Measurements from ENCODE around the gene CTDSP1. TPM values are rescaled to one million over a fixed set of nuclear protein-coding genes. Genes with fewer than 3 reads are reported as not detected.
A peak's percentile ranks its signal among the peaks of the same experiment; 100 is the strongest.

CTDSP1 gene
- total RNA-seq, 2 experiments from 2014 or later, result 149 to 152 TPM

- CTCF ChIA-PET, result interaction anchor here (1.1 to 4.5 kb wide), 5 partner anchors 10 to 162 kb away, joined by 4 to 35 read pairs (median 5); partner anchors contain the start of gene USP37
- H3K4me1 Mint-ChIP-seq, result peaks cover 60% of the 10 kb centered on the region
- peaks cover 17% of the 10 kb centered on the region for H3K36me3 Mint-ChIP-seq
- DNase-seq, result peak; percentile 71
- ATAC-seq, result peak; percentile 45
- H3K27me3 Mint-ChIP-seq, result no peaks in the 10 kb centered on the region
- H3K4me3 Mint-ChIP-seq, result peak overlapping the region; percentile 65
- peak overlapping the region; percentile 88 for H3K27ac Mint-ChIP-seq
- H3K9me3 Mint-ChIP-seq (ENCODE audit: low read depth), result no peaks in the 10 kb centered on the region
These were observed 6.1 kb downstream of the CTDSP1 start for GRCh38 chr2:218405746-218406208.

GRCh38 chr2:218406209-218406948 is 6.7 kb downstream of the CTDSP1 start:
- CTCF ChIA-PET, result interaction anchor here (1.0 to 4.5 kb wide), 12 partner anchors 11 to 253 kb away, joined by 3 to 35 read pairs (median 4); partner anchors contain the start of genes BCS1L, CATIP, USP37 and ZNF142

GRCh38 chr2:218406949-218407618 is 7.4 kb downstream of the CTDSP1 start:
- Mint-ChIP-seq H3K36me3 (peaks cover 14% of the 10 kb centered on the region), H3K27ac (peak overlapping the region; percentile 89), H3K9me3 (ENCODE audit: low read depth) (no peaks in the 10 kb centered on the region), H3K27me3 (no peaks in the 10 kb centered on the region), H3K4me3 (peak overlapping the region; percentile 65), H3K4me1 (peaks cover 54% of the 10 kb centered on the region)
- ATAC-seq (peak; percentile 3), DNase-seq (peak; percentile 73)
- CTCF ChIA-PET, result interaction anchor here (1.0 to 4.5 kb wide), 9 partner anchors 11 to 252 kb away, joined by 3 to 35 read pairs (median 4); partner anchors contain the start of genes BCS1L, CATIP and ZNF142

More at GRCh38 chr2:218406209-218406948, 6.7 kb downstream of the CTDSP1 start:
- peak overlapping the region; percentile 65 for H3K4me3 Mint-ChIP-seq
- peaks cover 60% of the 10 kb centered on the region for H3K4me1 Mint-ChIP-seq
- H3K36me3 Mint-ChIP-seq, result peaks cover 14% of the 10 kb centered on the region
- H3K27ac Mint-ChIP-seq, result peak overlapping the region; percentile 89
- ATAC-seq, result peak; percentile 91
- H3K9me3 Mint-ChIP-seq (ENCODE audit: low read depth), result no peaks in the 10 kb centered on the region
- no peaks in the 10 kb centered on the region for H3K27me3 Mint-ChIP-seq
- DNase-seq, result peak; percentile 97

GRCh38 chr2:218407717-218408116 is 8.0 kb downstream of the CTDSP1 start:
- ATAC-seq (no peak), DNase-seq (no peak)
- CTCF ChIA-PET, result interaction anchor here (1.1 to 4.5 kb wide), 2 partner anchors 12 to 15 kb away, joined by 4 to 35 read pairs; no protein-coding TSS in a partner anchor
- H3K4me3 Mint-ChIP-seq, result no peak overlapping the region
- no peaks in the 10 kb centered on the region for H3K9me3 Mint-ChIP-seq (ENCODE audit: low read depth)
- peaks cover 49% of the 10 kb centered on the region for H3K4me1 Mint-ChIP-seq
- H3K36me3 Mint-ChIP-seq, result peaks cover 14% of the 10 kb centered on the region
- H3K27ac Mint-ChIP-seq, result no peak overlapping the region
- H3K27me3 Mint-ChIP-seq, result no peaks in the 10 kb centered on the region

GRCh38 chr2:218418321-218418716 is 18.7 kb downstream of the CTDSP1 start:
- Mint-ChIP-seq H3K4me1 (no peaks in the 10 kb centered on the region), H3K4me3 (no peak overlapping the region), H3K27me3 (no peaks in the 10 kb centered on the region), H3K9me3 (ENCODE audit: low read depth) (no peaks in the 10 kb centered on the region), H3K27ac (no peak overlapping the region), H3K36me3 (no peaks in the 10 kb centered on the region)
- ATAC-seq, result no peak
- CTCF ChIA-PET, result no interaction called here
- DNase-seq, result no peak

GRCh38 chr2:218418717-218419458 is 19.2 kb downstream of the CTDSP1 start, which contains the start of gene VIL1:
Gene VIL1, plus strand, starts transcription at chr2:218419123. Its CDS starts 4,656 bp downstream, at chr2:218423779.
- ATAC-seq (no peak), DNase-seq (no peak)
- no peaks in the 10 kb centered on the region for H3K36me3 Mint-ChIP-seq
- CTCF ChIA-PET, result no interaction called here
- H3K4me3 Mint-ChIP-seq, result no peak within 1 kb of the TSS
- H3K27me3 Mint-ChIP-seq, result no peaks in the 10 kb centered on the region
- H3K27ac Mint-ChIP-seq, result no peak within 1 kb of the TSS
- H3K9me3 Mint-ChIP-seq (ENCODE audit: low read depth), result no peaks in the 10 kb centered on the region
- no peaks in the 10 kb centered on the region for H3K4me1 Mint-ChIP-seq

- no peak overlapping the region for H3K27ac Mint-ChIP-seq
- CTCF ChIA-PET, result no interaction called here
- no peak for DNase-seq
- no peaks in the 10 kb centered on the region for H3K27me3 Mint-ChIP-seq
- H3K4me3 Mint-ChIP-seq, result no peak overlapping the region
- no peak for ATAC-seq
- no peaks in the 10 kb centered on the region for H3K4me1 Mint-ChIP-seq
- H3K36me3 Mint-ChIP-seq, result no peaks in the 10 kb centered on the region
- no peaks in the 10 kb centered on the region for H3K9me3 Mint-ChIP-seq (ENCODE audit: low read depth)
These were observed 20.1 kb downstream of the CTDSP1 start for GRCh38 chr2:218419630-218420216.

- DNase-seq, result no peak
- Mint-ChIP-seq H3K36me3 (no peaks in the 10 kb centered on the region), H3K27ac (no peak overlapping the region), H3K27me3 (no peaks in the 10 kb centered on the region), H3K9me3 (ENCODE audit: low read depth) (no peaks in the 10 kb centered on the region), H3K4me1 (no peaks in the 10 kb centered on the region), H3K4me3 (no peak overlapping the region)
- CTCF ChIA-PET, result no interaction called here
- no peak for ATAC-seq
These were observed 21.4 kb downstream of the CTDSP1 start for GRCh38 chr2:218421027-218421426.

- Mint-ChIP-seq H3K36me3 (no peaks in the 10 kb centered on the region), H3K27ac (no peak overlapping the region), H3K27me3 (no peaks in the 10 kb centered on the region)
These were observed 22.9 kb downstream of the CTDSP1 start for GRCh38 chr2:218422403-218423086.

GRCh38 chr2:218423584-218423983 is 23.9 kb downstream of the CTDSP1 start:
- Mint-ChIP-seq H3K27ac (no peak overlapping the region), H3K9me3 (ENCODE audit: low read depth) (no peaks in the 10 kb centered on the region), H3K4me1 (no peaks in the 10 kb centered on the region), H3K27me3 (no peaks in the 10 kb centered on the region), H3K36me3 (no peaks in the 10 kb centered on the region), H3K4me3 (no peak overlapping the region)
- ATAC-seq (no peak), DNase-seq (no peak)
- CTCF ChIA-PET, result interaction anchor here (0.6 to 1.3 kb wide), 2 partner anchors 15 to 987 kb away, joined by 3 to 4 read pairs; no protein-coding TSS in a partner anchor

More at GRCh38 chr2:218422403-218423086, 22.9 kb downstream of the CTDSP1 start:
- Mint-ChIP-seq H3K4me3 (no peak overlapping the region), H3K9me3 (ENCODE audit: low read depth) (no peaks in the 10 kb centered on the region), H3K4me1 (no peaks in the 10 kb centered on the region)
- DNase-seq (no peak), ATAC-seq (no peak)
- CTCF ChIA-PET, result interaction anchor here (1.3 kb wide), 1 partner anchor 14 kb away, joined by 4 read pairs; no protein-coding TSS in a partner anchor

- Mint-ChIP-seq H3K9me3 (ENCODE audit: low read depth) (no peaks in the 10 kb centered on the region), H3K27me3 (no peaks in the 10 kb centered on the region), H3K4me1 (peaks cover 9% of the 10 kb centered on the region), H3K36me3 (no peaks in the 10 kb centered on the region), H3K27ac (no peak overlapping the region), H3K4me3 (no peak overlapping the region)
- CTCF ChIA-PET, result interaction anchor here (0.6 kb wide), 1 partner anchor 58 kb away, joined by 3 read pairs; no protein-coding TSS in a partner anchor
- DNase-seq, result no peak
- no peak for ATAC-seq
These were observed 25.9 kb downstream of the CTDSP1 start for GRCh38 chr2:218425531-218425930.

- H3K4me3 Mint-ChIP-seq, result no peak overlapping the region
- no peaks in the 10 kb centered on the region for H3K9me3 Mint-ChIP-seq (ENCODE audit: low read depth)
- CTCF ChIA-PET, result no interaction called here
- no peak overlapping the region for H3K27ac Mint-ChIP-seq
- ATAC-seq (no peak), DNase-seq (no peak)
- no peaks in the 10 kb centered on the region for H3K36me3 Mint-ChIP-seq
- peaks cover 14% of the 10 kb centered on the region for H3K4me1 Mint-ChIP-seq
- peaks cover 3% of the 10 kb centered on the region for H3K27me3 Mint-ChIP-seq
These were observed 28.1 kb downstream of the CTDSP1 start for GRCh38 chr2:218427741-218428140.
